Measurements from ENCODE around the gene CNDP2.
"Not testable (repeated sequence)": the region's sequence is repeated elsewhere in the genome, so short reads cannot be mapped to it uniquely, and the experiment has no call there.

The CNDP2 gene

DNA sequence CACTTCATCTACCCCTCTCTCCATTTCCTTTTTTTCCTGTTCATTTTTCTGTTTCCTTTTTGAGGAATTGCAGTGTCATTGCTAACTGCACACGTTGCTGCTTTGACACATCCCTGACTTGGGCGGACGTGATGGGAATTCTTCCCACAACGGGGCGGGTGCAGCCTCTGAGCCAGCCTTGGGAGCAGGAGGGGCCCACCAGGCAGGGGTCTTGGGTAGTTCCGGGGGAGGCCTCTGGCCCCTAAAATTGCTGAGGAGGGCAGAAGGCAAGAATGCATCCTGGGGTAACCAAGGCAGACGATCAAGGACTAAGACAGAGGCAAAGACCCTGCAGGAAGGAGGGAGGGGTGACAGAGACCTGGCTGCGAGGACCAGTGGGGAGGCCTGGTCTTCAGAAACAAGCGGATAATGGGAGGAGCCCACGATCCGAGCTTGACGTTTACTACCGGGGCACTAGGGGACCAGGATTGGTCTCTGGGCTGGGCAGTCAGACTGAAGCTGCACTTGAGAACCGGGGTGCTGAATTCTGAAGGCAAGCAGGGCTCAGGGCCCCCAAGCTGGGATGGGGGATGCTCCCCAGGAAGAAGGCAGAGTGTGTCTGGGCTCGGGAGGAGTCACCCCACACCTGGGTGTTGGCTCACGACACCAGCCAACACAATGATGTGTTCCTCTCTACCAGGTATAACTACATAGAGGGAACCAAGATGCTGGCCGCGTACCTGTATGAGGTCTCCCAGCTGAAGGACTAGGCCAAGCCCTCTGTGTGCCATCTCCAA is 23.3 kb downstream of the CNDP2 start:
- no peak for DNase-seq

- DNase-seq = no peak
These were observed 24.1 kb downstream of the CNDP2 start for GRCh38 chr18:74520096-74520833.

DNA sequence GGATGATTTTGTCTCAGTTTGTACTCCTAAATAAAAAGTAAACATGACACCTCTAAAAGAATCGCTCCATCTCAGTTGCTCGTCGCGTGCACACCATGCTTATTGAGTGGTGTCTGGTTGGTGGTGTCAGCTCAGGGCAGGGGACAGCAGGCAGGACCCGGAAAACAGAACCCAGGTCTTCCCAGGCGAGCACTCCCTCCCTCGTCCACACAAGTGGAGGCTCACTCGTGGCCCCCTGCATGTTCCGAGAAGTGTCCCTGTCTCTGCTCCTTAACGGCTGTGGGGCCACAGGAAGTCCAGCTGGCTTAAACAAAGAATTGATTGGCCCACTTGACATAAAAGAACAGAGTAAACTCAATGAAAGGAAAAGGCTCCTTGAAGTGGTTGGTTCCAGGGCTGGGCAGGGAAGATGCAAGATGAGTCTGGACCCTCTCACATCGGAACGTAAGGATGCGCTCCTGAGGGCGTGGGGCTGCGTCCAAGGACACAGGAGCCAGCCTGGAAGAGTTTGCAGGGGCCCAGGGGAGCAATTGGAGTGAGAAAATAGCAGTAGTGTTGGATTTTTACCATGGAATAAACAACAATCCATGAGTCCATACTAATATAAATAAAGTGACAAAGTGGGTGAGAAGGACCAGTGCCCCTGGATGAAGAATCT is 25.0 kb downstream of the CNDP2 start:
- DNase-seq = no peak

- no peak for DNase-seq
These were observed 26.7 kb downstream of the CNDP2 start for GRCh38 chr18:74522635-74523548.

GRCh38 chr18:74524097-74524496 is 27.9 kb downstream of the CNDP2 start:
- DNase-seq = no peak

- not testable (repeated sequence) for DNase-seq
These were observed 28.8 kb downstream of the CNDP2 start for GRCh38 chr18:74524915-74525314.

- no peak for DNase-seq
These were observed 29.6 kb downstream of the CNDP2 start for GRCh38 chr18:74525741-74526140.

- no peak for DNase-seq
These were observed 30.3 kb downstream of the CNDP2 start for GRCh38 chr18:74526488-74526887.

DNA sequence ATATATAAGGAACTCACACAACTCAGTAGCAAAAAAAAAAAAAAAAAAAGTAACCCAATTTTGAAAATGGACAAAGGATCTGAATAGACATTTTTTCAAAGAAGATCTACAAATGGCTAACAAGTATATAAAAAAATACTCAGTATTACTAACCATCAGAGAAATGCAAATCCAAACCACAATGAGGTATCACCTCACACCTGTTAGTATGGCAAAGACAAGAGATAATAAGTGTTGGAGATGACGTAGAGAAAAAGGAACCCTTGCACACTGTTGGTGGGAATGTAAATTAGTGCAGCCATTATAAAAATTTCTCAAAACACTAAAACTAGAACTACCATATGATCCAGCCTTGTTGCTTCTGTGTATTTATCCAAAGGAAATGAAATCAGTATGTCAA is 32.3 kb downstream of the CNDP2 start:
- no peak for DNase-seq

- DNase-seq = no peak
These were observed 32.8 kb downstream of the CNDP2 start for GRCh38 chr18:74528913-74529312.

DNA sequence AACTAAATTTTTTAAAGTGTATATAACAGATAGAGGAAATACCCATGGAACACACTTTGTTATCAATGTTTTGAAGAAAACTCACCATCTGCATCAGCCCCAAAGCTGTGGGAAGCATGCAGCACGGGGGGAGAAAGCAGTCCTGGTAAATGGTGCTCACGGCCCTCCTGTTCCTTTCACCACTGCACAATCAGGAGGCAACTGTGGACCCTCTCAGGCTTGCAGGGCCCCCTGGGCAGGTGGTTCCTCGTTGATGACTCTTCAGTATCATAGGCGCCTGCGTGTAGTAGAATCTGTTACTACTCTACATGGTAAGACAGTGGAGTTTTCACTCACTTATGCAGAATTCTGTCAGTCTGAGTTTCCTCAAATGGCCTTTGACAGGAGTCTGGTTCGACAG is 33.2 kb downstream of the CNDP2 start:
- DNase-seq = no peak

- DNase-seq = no peak
These were observed 33.8 kb downstream of the CNDP2 start for GRCh38 chr18:74529811-74530583.

DNA sequence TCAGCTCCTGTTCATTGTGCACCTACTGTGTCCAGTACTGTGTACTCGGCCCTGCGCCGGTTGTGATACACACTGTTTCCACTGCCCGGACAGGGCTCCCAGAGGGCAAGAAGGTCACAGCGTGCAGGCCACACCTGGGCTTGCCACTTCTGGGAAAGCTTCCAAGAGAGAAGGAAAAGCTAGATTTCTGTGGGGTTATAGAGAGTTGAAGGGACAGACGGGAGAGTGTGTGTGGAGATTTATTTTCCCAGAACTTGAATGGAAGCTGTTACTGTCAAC is 34.4 kb downstream of the CNDP2 start:
- DNase-seq = no peak

GRCh38 chr18:74531043-74531442 is 34.9 kb downstream of the CNDP2 start:
- DNase-seq = no peak

- no peak for DNase-seq
These were observed 36.4 kb downstream of the CNDP2 start for GRCh38 chr18:74532511-74533025.

GRCh38 chr18:74533666-74534065 is 37.5 kb downstream of the CNDP2 start:
- DNase-seq = no peak

- DNase-seq = no peak
These were observed 38.2 kb downstream of the CNDP2 start, which contains the start of gene CNDP1 for GRCh38 chr18:74534150-74534969. Gene CNDP1 (plus strand): TSS chr18:74534500. CDS start chr18:74534668, 168 bp downstream.

DNA sequence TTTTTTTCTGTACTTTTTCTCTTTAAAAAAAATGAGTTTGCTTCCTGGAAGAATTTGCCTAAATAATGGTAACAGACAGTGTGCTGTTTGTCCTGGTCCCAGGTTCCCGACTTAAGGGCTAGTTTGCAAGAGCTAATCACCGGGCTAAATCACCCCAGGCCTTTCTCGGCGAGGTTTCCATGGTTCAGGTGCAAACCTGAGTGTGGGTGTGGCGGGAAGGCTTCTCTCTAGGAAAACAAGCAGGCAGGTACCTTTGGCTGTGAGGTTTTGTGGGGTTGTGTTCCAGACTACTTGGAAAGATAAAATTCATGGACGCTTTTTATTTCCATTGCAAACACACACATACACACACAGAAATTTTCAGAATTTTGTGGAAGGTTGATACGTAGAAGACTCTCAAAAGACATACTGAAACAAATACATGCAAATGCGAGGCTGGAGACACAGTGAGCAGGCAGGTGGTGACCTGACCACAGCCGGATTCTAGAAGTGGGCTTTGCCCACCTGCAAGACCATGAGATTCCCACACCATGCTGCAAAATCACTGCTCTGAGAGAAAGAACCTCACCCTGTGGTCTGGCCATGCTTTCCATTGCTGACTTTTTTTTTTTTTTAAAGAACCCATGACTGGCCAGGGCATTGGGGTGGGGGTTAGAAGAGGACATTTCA is 39.0 kb downstream of the CNDP2 start:
- DNase-seq = no peak

DNA sequence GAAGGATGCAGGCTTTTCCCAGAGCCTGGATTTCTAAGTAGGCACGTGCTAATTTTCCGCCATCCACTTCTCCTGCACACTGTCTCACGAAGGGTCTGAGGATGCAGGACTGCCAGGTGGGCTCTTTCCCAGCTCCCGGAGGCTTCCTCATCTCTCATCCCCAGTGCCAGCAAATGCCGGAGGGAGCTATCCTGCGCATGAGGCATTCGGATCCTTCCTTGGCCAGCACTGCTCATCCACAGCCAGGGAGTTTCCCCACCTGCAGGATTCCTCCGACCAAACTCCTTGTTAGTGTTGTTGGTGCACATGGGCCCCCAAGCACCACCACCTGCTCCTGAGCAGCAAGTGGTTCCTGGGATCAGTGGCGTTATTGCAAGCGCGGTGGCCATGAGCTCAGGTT is 43.1 kb downstream of the CNDP2 start:
- no peak for DNase-seq

DNA sequence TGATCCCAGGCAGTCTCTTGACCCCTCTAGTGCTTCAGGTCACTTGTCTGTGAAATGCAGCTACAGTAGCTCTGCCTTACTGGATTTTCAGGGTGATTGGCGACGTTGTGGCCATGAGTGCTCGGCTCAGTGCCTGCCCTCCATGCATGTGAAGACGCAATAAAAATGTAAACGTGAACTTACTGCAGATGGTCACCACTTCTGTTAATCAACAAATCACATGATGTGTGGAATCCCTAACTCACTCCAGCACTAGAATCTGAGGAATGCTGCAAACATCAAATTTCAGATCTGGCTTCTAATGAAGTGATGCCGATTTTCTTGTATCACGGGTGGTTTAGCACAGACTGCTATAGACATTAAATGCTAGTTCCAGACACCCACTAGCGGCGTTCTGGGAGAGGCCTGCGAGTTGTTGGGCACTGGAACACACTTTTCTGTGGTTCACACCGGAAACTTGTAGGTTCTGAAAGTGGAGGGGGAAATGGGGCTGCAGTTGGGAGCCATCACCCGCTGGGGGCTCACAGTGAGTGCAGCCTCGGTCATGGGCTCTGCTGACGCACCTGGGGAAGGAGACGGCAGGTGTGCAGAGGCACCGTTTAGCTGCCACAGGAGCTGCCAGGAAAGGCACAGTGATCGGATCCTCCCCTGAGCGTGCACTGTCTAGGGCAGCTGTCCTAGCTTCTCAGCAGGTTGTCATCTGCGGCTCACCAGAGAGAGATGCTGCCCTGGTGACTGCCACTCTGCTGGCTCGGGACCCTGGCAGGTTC is 44.7 kb downstream of the CNDP2 start:
- DNase-seq = no peak
